Retinal pigment epithelial cell (primary cell): Measurements from ENCODE around the gene APBA2.
"Not testable (repeated sequence)": the region's sequence is repeated elsewhere in the genome, so short reads cannot be mapped to it uniquely, and the experiment has no call there.

Source experiments
- DNase-seq: peaks from one replicate; pipeline ENCODE4 v3.0.0-alpha.2; 2010; ENCODE audit warnings: low read depth
- H3K4me3 ChIP-seq: 2 replicates; pipeline ENCODE4 v1.5.1; 2011; ENCODE audit warnings: mild to moderate bottlenecking, low read length, control low read depth, moderate library complexity
- CTCF ChIP-seq: conservative IDR thresholded peaks from 2 replicates; pipeline ENCODE4 v1.5.1; 2011; ENCODE audit warnings: low read depth, low read length, control low read depth, inconsistent platforms

Gene APBA2

GRCh38 chr15:28885630-28886430 lies at the start of gene APBA2:
APBA2 (plus strand) TSS chr15:28885974; CDS start chr15:29053885, 167,911 bp downstream.
- peak within 1 kb of the TSS; percentile 57 for H3K4me3 ChIP-seq
- TF ChIP-seq CTCF = no peak
- DNase-seq = no peak

- DNase-seq, H3K4me3 ChIP-seq: not testable (repeated sequence)
Observed at GRCh38 chr15:28840285-28840684, 45.5 kb upstream of the APBA2 start.

- DNase-seq, H3K4me3 ChIP-seq: not testable (repeated sequence)
Observed at GRCh38 chr15:28842210-28842609, 43.6 kb upstream of the APBA2 start.

- not testable (repeated sequence) for DNase-seq, H3K4me3 ChIP-seq
Observed at GRCh38 chr15:28843520-28843919, 42.3 kb upstream of the APBA2 start.

- DNase-seq, H3K4me3 ChIP-seq: not testable (repeated sequence)
Observed at GRCh38 chr15:28844147-28844546, 41.6 kb upstream of the APBA2 start.

- not testable (repeated sequence) for DNase-seq, H3K4me3 ChIP-seq
Observed at GRCh38 chr15:28847247-28847646, 38.5 kb upstream of the APBA2 start.

GRCh38 chr15:28847959-28848358 lies 37.8 kb upstream of the APBA2 start:
- not testable (repeated sequence) for H3K4me3 ChIP-seq, DNase-seq

- not testable (repeated sequence) for DNase-seq, H3K4me3 ChIP-seq
Observed at GRCh38 chr15:28848521-28848920, 37.3 kb upstream of the APBA2 start, which contains the start of gene GOLGA6L7. GOLGA6L7 (minus strand) TSS chr15:28848644; CDS start chr15:28848549, 95 bp downstream.

GRCh38 chr15:28849271-28849670 lies 36.5 kb upstream of the APBA2 start:
- DNase-seq, H3K4me3 ChIP-seq: not testable (repeated sequence)

- not testable (repeated sequence) for DNase-seq, H3K4me3 ChIP-seq
Observed at GRCh38 chr15:28849766-28850165, 36.0 kb upstream of the APBA2 start.

GRCh38 chr15:28853654-28854053 lies 32.1 kb upstream of the APBA2 start:
- H3K4me3 ChIP-seq, DNase-seq: not testable (repeated sequence)

- not testable (repeated sequence) for DNase-seq, H3K4me3 ChIP-seq
Observed at GRCh38 chr15:28854578-28854977, 31.2 kb upstream of the APBA2 start.

GRCh38 chr15:28861031-28861534 lies 24.7 kb upstream of the APBA2 start:
- no peak overlapping the region for H3K4me3 ChIP-seq
- DNase-seq = no peak
- TF ChIP-seq CTCF = no peak

- not testable (repeated sequence) for H3K4me3 ChIP-seq, DNase-seq
Observed at GRCh38 chr15:28861589-28862293, 24.0 kb upstream of the APBA2 start.
